B cell (primary cell): ENCODE measurements around the gene RNF19B. TPM values are rescaled to one million over a fixed set of nuclear protein-coding genes. Genes with fewer than 3 reads are reported as not detected.

Source experiments
- ATAC-seq: fragments of 200-7000 bp; cut with Tn5 transposase; one replicate; pipeline ENCODE4 v1.10.0; 2021; ENCODE audit warnings: low read depth, mild to moderate bottlenecking, moderate number of reproducible peaks, moderate library complexity
- CTCF ChIA-PET: fragments of 350-600 bp; sonication (Branson Sonifier 250); formaldehyde crosslinking; loops from one replicate; lab custom pipeline; 2021; ENCODE audit warnings: antibody characterized with exemption, inconsistent platforms; lab: Charles Lee
- POLR2A ChIA-PET: fragments of 350-600 bp; sonication (Branson Sonifier 250); formaldehyde crosslinking; loops from one replicate; lab custom pipeline; 2021; ENCODE audit warnings: antibody characterized with exemption; lab: Charles Lee
- DNase-seq: peaks from one replicate; pipeline ENCODE4 v3.0.0; 2013
- H2AFZ ChIP-seq: 2 replicates; pipeline ENCODE4 v1.6.1; 2012; ENCODE audit warnings: mild to moderate bottlenecking, low read depth, low read length; ENCODE audit not compliant: insufficient read depth, poor library complexity, severe bottlenecking
- H3K27ac ChIP-seq, 2 donors: 1 replicate in 1 of 2; 2 replicates in 1 of 2; pipeline ENCODE4 v1.5.1; 2012 to 2013; ENCODE audit warnings: low read length in 2 of 2, mild to moderate bottlenecking in 2 of 2, moderate library complexity in 1 of 2
- H3K27me3 ChIP-seq, 4 experiments: fragments of 200-600 bp in 1 of 4; sonication (generic) in 1 of 4; replicated peaks in 1 of 4; 1 replicate in 2 of 4; 2 replicates in 2 of 4; pipeline versions ENCODE4 v1.6.1 to v1.7.0; 2013 to 2016; ENCODE audit warnings: low read length in 3 of 4, mild to moderate bottlenecking in 2 of 4, mixed read lengths in 1 of 4, moderate library complexity in 1 of 4; ENCODE audit not compliant: insufficient read depth in 4 of 4, control insufficient read depth in 3 of 4; ENCODE audit errors: control extremely low read depth in 1 of 4
- H3K36me3 ChIP-seq, 2 experiments: replicated peaks in 1 of 2; 1 replicate in 1 of 2; 2 replicates in 1 of 2; pipeline versions ENCODE4 v1.6.1 to v1.7.1; 2013; ENCODE audit warnings: low read length in 1 of 2; ENCODE audit not compliant: insufficient read depth in 2 of 2, control insufficient read depth in 1 of 2; ENCODE audit errors: control extremely low read depth in 1 of 2, extremely low read depth in 1 of 2
- H3K4me1 ChIP-seq, 2 donors: fragments of 200-600 bp in 1 of 2; sonication (generic) in 1 of 2; 1 replicate in 1 of 2; 2 replicates in 1 of 2; pipeline versions ENCODE4 v1.5.1 to v1.6.1; 2013 to 2017; ENCODE audit warnings: low read length in 2 of 2; ENCODE audit not compliant: control insufficient read depth in 2 of 2, insufficient read depth in 2 of 2
- H3K4me2 ChIP-seq: replicated peaks from 2 replicates; pipeline ENCODE3; 2012; ENCODE audit warnings: mild to moderate bottlenecking, low read depth, low read length; ENCODE audit not compliant: poor library complexity, severe bottlenecking
- H3K4me3 ChIP-seq, 5 experiments: fragments of 200-600 bp in 1 of 5; sonication (generic) in 1 of 5; 1 replicate in 3 of 5; 2 replicates in 2 of 5; pipeline versions ENCODE4 v1.5.1 to v1.7.0; 2011 to 2016; ENCODE audit warnings: low read length in 4 of 5, mild to moderate bottlenecking in 4 of 5, low read depth in 2 of 5, control low read depth in 1 of 5, moderate library complexity in 1 of 5; ENCODE audit not compliant: insufficient read depth in 1 of 5; ENCODE audit errors: control extremely low read depth in 1 of 5, extremely low read depth in 1 of 5
- H3K79me2 ChIP-seq: fragments of 200-600 bp; sonication (generic); one replicate; pipeline ENCODE4 v1.6.0; 2016; ENCODE audit warnings: low read length; ENCODE audit not compliant: control insufficient read depth, insufficient read depth
- H3K9ac ChIP-seq: fragments of 200-600 bp; sonication (generic); 2 replicates; pipeline ENCODE4 v1.6.1; 2017; ENCODE audit warnings: mild to moderate bottlenecking, low read length, moderate library complexity
- H3K9me3 ChIP-seq, 3 donors: one replicate each; pipeline versions ENCODE4 v1.6.1 to v1.7.1; 2013; ENCODE audit warnings: low read length in 2 of 3; ENCODE audit not compliant: control insufficient read depth in 2 of 3, insufficient read depth in 1 of 3; ENCODE audit errors: control extremely low read depth in 1 of 3
- H4K20me1 ChIP-seq: 2 replicates; pipeline ENCODE4 v1.6.0; 2012; ENCODE audit warnings: mild to moderate bottlenecking, low read length; ENCODE audit not compliant: insufficient read depth, control insufficient read depth, poor library complexity, severe bottlenecking
- H3K27ac Mint-ChIP-seq: one replicate; pipeline ENCODE4 v1.8.0; 2021; ENCODE audit warnings: mixed read lengths
- H3K27me3 Mint-ChIP-seq: one replicate; pipeline ENCODE4 v1.8.0; 2021; ENCODE audit warnings: mixed read lengths
- H3K4me1 Mint-ChIP-seq: one replicate; pipeline ENCODE4 v1.8.0; 2021; ENCODE audit warnings: mixed read lengths
- H3K4me3 Mint-ChIP-seq: one replicate; pipeline ENCODE4 v1.8.0; 2021; ENCODE audit warnings: mixed read lengths
- H3K9me3 Mint-ChIP-seq: one replicate; pipeline ENCODE4 v1.8.0; 2022; ENCODE audit warnings: mixed read lengths; ENCODE audit not compliant: insufficient read depth
- CTCF ChIP-seq: fragments of 200-600 bp; IDR thresholded peaks from one replicate; pipeline ENCODE4 v1.8.0; 2022; ENCODE audit warnings: antibody characterized with exemption, mild to moderate bottlenecking
- EZH2 ChIP-seq: IDR thresholded peaks from 2 replicates; pipeline ENCODE4 v1.6.1; 2012; ENCODE audit warnings: borderline replicate concordance, low read depth, mild to moderate bottlenecking, moderate library complexity, low read length; ENCODE audit not compliant: insufficient read depth, poor library complexity, severe bottlenecking
- WGBS: methylation state at CpG from one replicate; pipeline ENCODE4 v1.1.5; 2013; ENCODE audit warnings: missing lambda C conversion rate; ENCODE audit not compliant: insufficient coverage; 5-methylcytosine and 5-hydroxymethylcytosine counted together
- intact Hi-C: fragments of 100-400 bp; cut with micrococcal nuclease; formaldehyde crosslinking; loops from one replicate; pipeline ENCODE4 v1.10.0; 2022
- polyA plus RNA-seq: library from polyadenylated mRNA; depleted of rRNA; stranded (reverse); fragments of >200 nt; gene quantifications from 2 replicates; pipeline ENCODE4 v1.2.3, GENCODE V29; 2012
- total RNA-seq, 2 donors: library from RNA; stranded (reverse); fragments of 120-200 nt in 1 of 2; gene quantifications; 1 replicate in 1 of 2; 2 replicates in 1 of 2; pipeline versions ENCODE4 v1.2.3 to v1.2.4, GENCODE V29; 2013 to 2022

Gene RNF19B
- total and polyA plus RNA-seq, 2 donors (not counting 1 experiment from before 2014, with no cell fraction given): 29.9 to 40.3 TPM

- Histone ChIP-seq H3K36me3 (peaks cover 1 to 30% of the 10 kb centered on the region in 2 experiments), H3K4me3 (no peak overlapping the region), H3K27ac (no peak overlapping the region), H4K20me1 (no peaks in the 10 kb centered on the region), H3K79me2 (no peaks in the 10 kb centered on the region), H3K4me2 (no peak overlapping the region), H3K27me3 (no peaks in the 10 kb centered on the region), H3K9ac (no peak overlapping the region), H2AFZ (no peak overlapping the region), H3K4me1 (no peaks in the 10 kb centered on the region), H3K9me3 (no peaks in the 10 kb centered on the region)
- intact Hi-C loops: no loop called here
- POLR2A ChIA-PET: interaction anchor here (0.6 to 1.4 kb wide), 2 partner anchors 68 to 71 kb away, joined by 3 to 4 read pairs; no protein-coding TSS in a partner anchor
- Mint-ChIP-seq H3K27me3 (no peaks in the 10 kb centered on the region), H3K9me3 (no peaks in the 10 kb centered on the region), H3K4me1 (peaks cover 2% of the 10 kb centered on the region), H3K27ac (no peak overlapping the region), H3K4me3 (no peak overlapping the region)
- CTCF ChIA-PET: interaction anchor here (1.2 to 6.9 kb wide), 6 partner anchors 10 to 69 kb away, joined by 3 to 205 read pairs (median 4); no protein-coding TSS in a partner anchor
- 100% methylated on average over 3 of the region's 9 CpGs for WGBS
- TF ChIP-seq CTCF (no peak), EZH2 (no peak)
- no peak for DNase-seq
- ATAC-seq: no peak
Observed at GRCh38 chr1:33005838-33006421, 41.3 kb upstream of the RNF19B start.

GRCh38 chr1:33005117-33005837, 40.7 kb upstream of the RNF19B start:
- no peaks in the 10 kb centered on the region for H3K27me3 Mint-ChIP-seq
- intact Hi-C loops: no loop called here
- peak overlapping the region; percentile 42 for H3K27ac Mint-ChIP-seq
- H3K4me2 ChIP-seq: no peak overlapping the region
- no peak overlapping the region for H3K9ac ChIP-seq
- ChIA-PET CTCF (interaction anchor here (1.3 to 6.9 kb wide), 4 partner anchors 9 to 68 kb away, joined by 3 to 205 read pairs (median 18); no protein-coding TSS in a partner anchor), POLR2A (interaction anchor here (0.6 kb wide), 1 partner anchor 68 kb away, joined by 4 read pairs; no protein-coding TSS in a partner anchor)
- ATAC-seq (no peak), DNase-seq (no peak)
- H3K9me3 Mint-ChIP-seq: no peaks in the 10 kb centered on the region
- H3K4me3 ChIP-seq: no peak overlapping the region
- H3K27ac ChIP-seq: no peak overlapping the region
- peaks cover 1 to 25% of the 10 kb centered on the region in 2 experiments for H3K36me3 ChIP-seq
- no peaks in the 10 kb centered on the region for H3K27me3 ChIP-seq
- no peaks in the 10 kb centered on the region for H3K9me3 ChIP-seq
- no peak overlapping the region for H2AFZ ChIP-seq
- TF ChIP-seq EZH2 (no peak), CTCF (no peak)
- peaks cover 2% of the 10 kb centered on the region for H3K4me1 Mint-ChIP-seq
- no peak overlapping the region for H3K4me3 Mint-ChIP-seq
- WGBS: 100% methylated on average over 1 of the region's 2 CpGs
- no peaks in the 10 kb centered on the region for H3K4me1 ChIP-seq
- no peaks in the 10 kb centered on the region for H4K20me1 ChIP-seq
- no peaks in the 10 kb centered on the region for H3K79me2 ChIP-seq
